Left ventricle myocardium superior (tissue), 1 donor: Measurements from ENCODE around the gene IGSF9. TPM values are rescaled to one million over a fixed set of nuclear protein-coding genes. Genes with fewer than 3 reads are reported as not detected.

Experiments used
- ATAC-seq: fragments of 200-7000 bp; cut with Tn5 transposase; one replicate; pipeline ENCODE4 v1.9.1; 2020; ENCODE audit warnings: mild to moderate bottlenecking, moderate library complexity
- DNase-seq: peaks from one replicate; pipeline ENCODE4 v3.0.0-alpha.2; 2020
- intact Hi-C: fragments of 100-400 bp; cut with micrococcal nuclease; formaldehyde crosslinking; loops from one replicate; pipeline ENCODE4 v1.11.0; 2022
- total RNA-seq: library from RNA; stranded (reverse); fragmentation: NEBNext Ultra II Directional; extraction: Animal tissue kit (Norgen Biotek cat#: 25700); gene quantifications from one replicate; pipeline ENCODE4 v1.2.1, GENCODE V29; 2021
- donor health status: DM: no; HTN: yes; CAD: no; lungs with severe emphysema.

Gene IGSF9
- total RNA-seq, 1 donor from 2014 or later, result 0.79 TPM

DNA sequence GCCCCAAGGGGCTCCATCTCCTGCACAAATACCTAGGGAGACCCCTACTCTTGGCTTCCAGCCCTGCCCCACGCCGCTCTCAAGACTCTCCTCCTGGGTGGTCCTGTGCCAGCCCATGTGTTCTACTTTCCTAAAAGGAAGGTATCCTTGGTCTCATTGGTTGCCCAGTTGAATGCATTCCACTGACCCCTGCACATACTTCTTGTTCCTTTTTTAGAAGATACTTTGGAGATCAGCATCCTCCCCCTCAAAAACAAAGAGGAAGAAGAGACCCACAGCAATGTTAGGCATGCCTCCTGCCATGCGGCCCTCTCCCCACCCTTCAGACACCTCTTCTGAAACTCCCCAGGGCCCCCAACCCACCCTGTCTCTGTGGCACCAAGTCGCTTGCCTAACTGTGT lies 4.6 kb upstream of the IGSF9 start:
- intact Hi-C loops, result no loop called here
- DNase-seq, result no peak
- ATAC-seq, result no peak

DNA sequence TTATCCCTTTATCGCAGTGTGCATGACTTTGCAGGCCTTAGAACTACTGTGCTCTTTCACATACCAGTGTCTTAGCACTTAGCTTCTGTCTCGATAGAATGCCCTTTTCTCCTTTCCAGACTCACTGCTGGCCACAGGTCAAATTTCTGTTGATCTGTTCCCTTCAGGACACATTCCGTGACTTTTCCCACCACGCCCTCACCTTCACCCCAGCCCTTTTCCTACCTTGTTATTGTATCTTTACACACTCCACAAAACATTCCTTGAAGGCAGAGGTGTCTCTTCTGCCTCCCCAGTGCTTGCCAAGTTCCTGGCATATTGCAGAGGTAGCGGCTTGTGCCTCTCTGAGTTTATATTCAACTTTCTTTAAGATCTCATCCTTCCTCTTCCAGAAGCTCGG lies 3.7 kb upstream of the IGSF9 start:
- ATAC-seq, result no peak
- intact Hi-C loops, result no loop called here
- no peak for DNase-seq

DNA sequence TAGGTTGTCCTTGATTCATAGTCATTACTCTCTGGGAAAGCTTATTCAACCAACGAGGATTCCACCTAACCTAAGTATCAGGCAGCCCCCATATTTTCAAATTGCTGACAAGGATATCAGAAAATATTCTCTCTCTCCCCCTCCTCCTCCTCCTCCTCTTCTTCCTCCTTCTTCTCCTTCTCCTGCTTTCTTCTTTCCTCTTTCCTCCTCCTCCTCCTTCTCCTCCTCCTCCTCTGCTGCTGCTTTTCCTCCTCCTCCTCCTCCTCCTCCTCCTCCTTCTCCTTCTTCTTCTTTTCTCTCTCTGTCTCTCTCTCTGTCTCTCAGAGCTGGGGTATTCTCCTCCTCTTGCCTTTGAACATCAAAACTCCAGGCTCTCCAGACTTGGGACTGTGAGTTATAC lies 2.5 kb upstream of the IGSF9 start:
- intact Hi-C loops, result no loop called here
- ATAC-seq (no peak), DNase-seq (no peak)

DNA sequence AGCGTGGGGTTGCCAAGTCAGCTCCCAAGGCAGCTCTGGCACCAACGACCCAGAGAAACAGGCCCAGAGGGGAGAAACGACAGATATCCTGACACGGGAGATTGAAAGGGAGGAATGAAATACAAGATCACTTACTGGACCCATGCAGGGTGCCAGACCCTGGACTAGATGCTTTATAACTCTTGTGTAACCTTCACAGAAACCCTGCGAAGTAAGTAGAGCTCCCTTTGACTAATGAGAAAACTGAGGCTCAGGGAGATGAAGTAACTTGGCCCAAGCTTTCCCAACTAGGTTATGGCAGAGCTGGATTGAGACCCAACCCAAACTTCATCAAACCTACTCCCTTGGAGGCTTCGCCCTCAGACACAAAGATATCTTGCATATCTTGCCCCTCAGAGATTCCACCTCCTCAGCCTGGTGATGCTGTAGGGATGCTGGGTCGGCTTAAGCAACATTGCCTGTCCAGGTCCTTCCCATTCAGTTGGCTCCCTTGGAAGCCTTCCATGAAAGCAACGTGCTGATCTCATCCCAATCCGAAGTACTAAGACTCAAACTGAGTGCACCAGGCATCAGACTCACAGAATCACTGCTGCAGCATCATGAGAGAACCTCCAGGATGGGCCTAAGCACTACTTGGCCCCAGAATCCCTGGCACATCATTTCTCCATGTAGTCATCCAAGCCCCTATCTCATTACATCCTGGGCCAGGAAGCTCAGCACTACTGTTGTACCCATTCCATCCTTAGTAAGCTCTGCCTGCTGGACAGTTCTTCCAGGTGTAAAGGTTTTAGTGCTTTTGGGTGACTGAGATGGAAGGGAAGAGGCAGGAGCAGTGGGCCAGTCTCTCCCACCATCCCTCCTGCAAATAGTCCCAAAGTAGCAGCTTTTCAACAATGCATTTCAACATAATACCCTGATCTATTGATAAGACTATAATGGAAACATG lies 1.1 kb upstream of the IGSF9 start:
- no peak for ATAC-seq
- intact Hi-C loops, result no loop called here
- no peak for DNase-seq

DNA sequence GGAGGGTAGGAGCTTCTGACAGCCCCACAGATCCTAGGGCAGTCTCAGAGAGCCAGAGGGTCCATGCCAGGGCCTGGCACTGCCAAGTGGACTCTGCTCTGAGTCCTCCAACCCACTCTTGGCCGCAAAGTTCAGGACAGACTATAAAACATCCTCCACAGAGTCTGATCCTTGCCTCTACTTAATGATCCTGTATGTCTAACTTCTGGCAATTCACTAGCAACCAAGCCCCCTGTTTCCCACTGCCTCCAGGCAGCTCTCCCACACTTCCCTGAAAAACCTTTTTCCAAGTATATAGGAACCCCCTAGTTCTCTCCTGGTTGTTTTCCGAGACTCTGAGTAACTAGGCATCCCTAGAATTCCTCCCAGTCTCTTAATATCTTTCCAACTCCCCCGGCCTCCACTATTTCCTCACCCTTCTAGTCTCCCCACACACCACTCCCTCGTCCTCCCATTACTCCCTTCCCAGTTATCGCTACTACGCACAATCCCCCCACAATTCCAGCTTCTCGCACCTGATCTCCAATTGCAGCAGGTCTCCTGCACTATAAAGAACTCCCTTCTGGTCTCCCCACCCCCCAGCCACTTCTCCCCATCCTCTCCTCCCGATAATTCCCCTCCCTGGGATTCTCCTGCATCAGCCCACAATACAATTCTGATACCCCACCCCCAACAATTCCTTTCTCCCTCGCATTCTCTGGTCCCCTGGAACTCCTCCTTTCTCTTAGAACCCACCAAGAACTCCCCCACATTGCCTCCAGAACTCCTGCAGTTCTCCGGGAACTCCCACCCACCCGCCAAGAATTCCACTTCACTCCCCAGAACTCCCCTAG lies 574 bp downstream of the IGSF9 start:
- intact Hi-C loops, result no loop called here
- no peak for ATAC-seq
- DNase-seq, result no peak

DNA sequence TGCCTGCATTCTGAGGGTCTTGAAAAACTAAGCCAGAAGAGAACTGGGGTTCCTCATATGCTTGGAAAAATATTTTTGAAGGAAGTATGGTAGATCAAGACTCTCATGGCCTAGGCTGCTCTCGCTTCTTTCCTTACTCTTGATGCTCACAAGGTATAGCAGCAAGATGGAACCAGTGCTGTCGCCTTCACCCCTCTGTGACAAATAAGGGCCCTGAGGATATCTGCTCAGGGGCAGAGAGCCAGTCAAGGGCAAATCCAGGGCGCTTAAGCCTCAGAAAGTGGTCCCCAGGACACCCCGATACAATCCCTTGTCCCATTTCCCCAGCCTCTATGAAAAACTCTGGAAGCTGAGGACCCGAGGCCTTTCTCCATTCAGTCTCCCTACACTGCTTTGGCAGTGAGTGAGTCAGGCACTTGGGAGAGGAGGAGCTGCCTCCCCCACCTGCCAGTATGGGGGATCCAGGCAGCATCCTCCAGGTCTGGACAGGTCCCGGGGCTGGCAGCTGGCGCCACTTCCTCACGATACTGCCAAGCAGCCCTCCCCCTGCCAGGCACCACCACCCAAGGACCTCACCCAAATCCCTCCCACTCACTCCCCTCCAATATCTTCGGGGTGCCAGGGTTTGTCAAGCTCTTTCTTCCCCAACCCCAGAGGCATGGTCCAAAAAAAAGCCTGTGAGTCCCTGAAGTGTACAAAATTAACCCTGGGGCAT lies 1.3 kb downstream of the IGSF9 start:
- ATAC-seq, result no peak
- intact Hi-C loops, result no loop called here
- DNase-seq, result no peak

DNA sequence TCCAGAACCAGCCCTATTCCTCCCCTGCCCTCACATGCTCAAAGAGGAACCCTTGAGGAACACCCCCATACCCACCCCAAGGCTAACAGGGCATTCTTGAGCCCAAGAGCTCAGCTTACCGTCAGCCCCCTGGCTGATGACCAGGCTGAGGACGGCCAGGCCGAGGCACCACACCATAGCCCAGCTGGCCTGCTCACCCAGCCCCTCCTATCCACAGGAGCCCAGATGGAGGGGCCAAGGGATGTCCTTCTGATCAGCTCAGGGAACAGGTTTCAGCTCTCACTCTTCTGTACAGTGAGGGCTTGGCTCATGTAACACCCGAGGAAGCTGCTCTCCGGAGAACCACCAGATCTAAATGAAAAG lies 2.2 kb downstream of the IGSF9 start:
- intact Hi-C loops, result no loop called here
- ATAC-seq (no peak), DNase-seq (no peak)

DNA sequence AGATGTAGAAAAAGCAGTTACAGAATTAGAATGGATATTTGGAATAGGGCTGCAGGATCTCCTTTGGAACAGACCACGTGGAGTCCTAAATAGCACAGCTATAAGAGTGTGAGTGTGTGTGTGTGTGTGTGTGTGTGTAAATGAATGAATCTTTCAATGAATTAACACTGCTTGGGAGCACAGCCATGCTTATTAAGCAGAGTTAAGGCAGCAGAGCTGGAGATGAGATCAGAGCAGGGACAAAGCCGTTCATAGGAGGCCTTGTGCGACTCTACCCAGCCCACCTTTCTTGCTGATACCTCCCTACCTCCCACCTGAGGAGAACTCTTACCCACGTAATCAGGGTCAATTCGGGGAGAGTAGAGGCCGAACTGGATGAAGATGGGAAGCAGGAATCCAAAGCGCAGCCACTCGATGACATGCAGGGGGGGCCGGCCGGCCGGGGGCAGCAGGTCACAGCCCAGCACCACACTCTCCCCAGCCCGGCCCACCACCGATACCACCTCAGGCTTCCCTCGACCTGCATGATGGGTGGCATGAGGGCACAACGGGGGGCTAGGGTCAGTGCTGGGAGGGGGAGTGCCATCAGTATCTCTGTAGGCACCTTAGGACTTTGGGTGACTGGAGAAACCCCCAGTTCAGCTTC lies 2.7 kb downstream of the IGSF9 start:
- no peak for DNase-seq
- intact Hi-C loops, result no loop called here
- ATAC-seq, result no peak

DNA sequence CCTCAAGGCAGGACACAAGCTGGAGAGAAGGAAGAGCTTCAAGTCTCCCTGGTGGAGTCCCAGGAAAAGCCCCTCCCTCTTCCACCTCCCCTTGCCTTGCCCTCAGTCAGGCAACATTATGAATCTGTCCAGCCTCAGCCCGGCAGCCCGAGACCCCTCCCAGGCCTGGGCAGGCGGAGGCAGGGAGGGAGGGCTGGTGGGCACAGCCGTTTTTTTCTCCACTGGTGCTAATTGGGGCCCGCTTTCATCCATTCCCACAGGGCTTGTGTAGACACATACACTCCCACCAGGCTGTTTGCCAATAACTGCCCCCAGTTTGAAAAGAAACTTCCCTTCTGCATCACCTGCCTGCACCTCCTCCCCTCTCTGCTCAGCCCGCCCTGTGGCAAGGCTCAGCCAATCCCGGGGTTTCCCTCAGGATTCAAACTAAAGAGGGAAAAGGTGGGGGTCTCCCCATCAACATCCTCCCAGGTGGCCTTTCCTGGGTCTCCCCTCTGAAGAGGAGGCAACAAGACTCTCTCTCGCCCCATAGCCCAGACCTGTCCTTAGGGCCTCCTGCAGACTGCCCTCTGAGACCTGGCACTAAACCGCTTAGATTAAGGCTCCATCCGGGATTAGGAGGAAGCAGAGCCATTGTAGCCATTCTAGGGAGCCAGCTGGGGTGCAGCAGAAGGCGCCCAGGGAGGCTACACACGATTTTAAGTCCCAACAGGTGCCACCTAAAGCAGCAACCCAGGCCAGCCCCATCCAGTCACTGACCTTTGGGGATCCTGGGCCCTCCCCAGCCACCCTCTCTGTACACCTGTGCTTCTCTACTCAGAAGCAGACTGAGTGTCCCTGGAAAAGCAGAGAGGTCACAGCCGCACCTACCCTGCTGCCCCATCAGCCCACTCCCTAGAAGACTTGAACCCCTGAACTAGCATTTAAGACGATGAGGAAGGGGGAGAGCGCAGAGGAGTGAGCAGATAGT lies 3.5 kb downstream of the IGSF9 start:
- DNase-seq (no peak), ATAC-seq (no peak)
- intact Hi-C loops, result no loop called here

DNA sequence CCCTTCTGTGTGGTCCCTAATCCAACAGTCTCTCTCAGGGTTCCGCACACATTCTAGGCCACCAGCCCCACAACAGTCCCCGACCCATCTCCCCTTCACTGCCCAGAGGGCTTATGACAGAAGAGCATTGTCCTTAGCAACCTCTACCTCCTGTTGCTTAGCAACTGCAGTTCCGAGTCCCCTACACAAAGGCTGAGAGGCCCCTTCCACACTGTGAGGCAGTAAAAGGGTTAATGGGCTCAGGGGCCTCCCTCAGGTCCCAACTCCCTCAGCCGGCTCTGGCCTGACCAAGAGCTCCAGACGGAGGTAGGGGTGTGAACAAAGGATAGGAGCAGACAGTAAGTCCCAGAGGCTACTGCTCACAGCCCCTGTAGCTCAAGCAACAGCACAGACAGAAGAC lies 4.3 kb downstream of the IGSF9 start:
- DNase-seq (no peak), ATAC-seq (no peak)
- intact Hi-C loops, result no loop called here

DNA sequence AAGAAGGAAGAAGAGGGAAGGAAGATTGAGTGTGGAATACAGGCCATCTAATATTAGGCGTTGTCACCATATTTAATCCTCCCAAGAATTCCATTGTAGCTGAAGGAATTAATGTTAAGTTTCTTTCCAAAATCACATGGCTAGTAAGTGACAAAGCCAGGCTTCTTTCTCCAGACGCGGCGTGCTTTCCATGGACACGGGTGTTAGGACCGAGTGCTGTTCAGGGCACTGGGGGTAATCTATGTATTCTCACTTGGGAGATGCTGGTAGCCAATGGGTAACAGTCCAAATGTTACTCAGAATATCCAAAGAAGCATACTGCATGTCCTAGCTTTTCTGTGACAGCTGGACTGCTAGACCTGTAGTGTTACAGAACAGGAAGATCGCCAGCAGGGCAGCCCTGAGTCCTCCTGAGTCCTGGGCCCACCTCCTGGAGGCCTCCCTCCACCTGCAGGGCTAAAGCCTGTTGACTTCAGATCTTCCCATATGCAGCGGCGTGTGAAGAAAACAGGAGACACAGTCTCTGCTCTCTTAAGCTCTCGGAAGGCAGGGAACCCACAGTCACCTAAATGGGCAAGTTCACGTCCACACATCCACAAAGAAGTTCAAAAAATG lies 5.3 kb downstream of the IGSF9 start:
- ATAC-seq (no peak), DNase-seq (no peak)
- intact Hi-C loops, result no loop called here

DNA sequence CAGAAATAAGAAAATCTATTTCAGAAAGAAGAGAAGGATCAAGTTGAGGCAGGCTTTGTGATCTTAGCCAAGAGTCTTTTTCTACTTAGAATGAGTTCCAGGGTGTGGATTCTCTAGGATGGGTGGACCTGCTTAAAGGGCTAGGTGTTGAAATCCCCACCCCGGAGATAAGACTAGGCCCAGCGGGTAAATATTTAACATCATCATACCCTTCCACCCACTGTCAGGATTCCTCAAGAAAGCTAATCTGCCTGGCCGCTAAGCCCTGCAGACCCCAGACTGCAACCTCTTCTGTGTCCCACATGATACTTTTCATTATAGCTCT lies 5.8 kb downstream of the IGSF9 start:
- intact Hi-C loops, result loop anchor here (10.0 kb wide), 1 partner anchor 65 kb away; no protein-coding TSS in a partner anchor
- no peak for DNase-seq
- no peak for ATAC-seq

DNA sequence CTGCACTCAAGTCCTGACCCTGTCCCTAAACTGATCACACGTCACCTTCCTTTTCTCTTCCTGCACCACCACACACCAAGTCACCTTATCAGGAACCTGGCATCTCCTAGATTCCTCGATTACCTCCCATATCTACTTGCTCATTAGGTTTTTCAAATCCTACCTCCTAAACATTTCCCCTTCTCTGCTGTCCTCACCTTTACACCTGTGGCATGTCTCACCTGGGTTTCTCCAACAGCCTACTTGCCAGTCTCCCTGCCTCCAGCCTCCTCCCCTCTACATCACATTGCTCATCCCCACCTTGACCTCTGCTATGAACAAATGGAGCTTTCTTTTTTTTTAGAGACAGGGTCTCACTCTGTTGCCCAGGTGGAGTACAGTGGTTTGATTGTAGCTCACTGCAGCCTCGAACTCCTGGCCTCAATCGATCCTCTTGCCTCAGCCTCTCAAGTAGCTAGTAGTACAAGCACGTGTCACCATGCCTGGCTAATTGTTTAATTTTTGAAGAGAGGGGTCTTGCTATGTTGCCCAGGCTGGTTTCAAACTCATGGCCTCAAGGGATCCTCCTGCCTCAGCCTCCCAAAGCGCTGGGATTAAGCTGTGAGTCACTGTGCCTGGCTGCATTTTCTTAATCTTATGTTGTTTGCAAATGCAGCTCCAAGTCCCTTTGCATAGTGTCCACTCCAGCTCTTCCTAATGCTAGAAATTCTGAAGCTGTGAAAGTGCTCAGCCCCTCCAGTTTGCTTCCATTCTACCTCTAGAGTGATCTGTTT lies 6.3 kb downstream of the IGSF9 start:
- DNase-seq (no peak), ATAC-seq (no peak)
- intact Hi-C loops, result loop anchor here (10.0 kb wide), 1 partner anchor 66 kb away; no protein-coding TSS in a partner anchor

DNA sequence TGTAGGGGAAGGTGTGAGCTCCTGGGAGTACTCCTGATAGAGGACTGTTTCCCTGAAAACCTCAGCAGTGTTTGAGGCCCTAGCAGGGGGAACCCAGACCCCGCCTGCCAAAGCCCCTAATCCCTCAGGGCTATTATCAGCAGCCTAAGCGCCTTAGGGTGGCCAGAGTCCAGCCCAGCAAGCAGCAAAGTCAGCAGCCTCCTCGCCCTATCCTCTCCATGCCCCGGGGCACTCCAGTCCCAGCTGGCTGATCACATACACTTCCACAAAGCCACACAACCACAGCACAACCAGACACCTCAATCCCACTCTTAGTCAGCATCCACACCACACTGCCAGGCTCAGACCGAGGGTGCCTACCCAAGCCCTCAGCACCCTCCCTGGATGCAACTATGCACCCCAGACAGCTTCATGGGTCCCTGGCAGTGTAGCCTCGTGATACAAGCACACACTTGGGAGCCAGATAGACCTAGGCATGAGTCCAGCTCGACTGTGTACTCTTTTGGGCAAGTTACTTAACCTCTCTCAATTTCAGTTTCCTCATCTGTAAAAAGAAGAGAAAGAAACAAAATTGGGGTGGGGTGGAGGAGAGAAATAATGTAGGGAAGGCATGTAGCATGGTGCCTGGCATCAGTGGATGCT lies 7.1 kb downstream of the IGSF9 start:
- DNase-seq (no peak), ATAC-seq (no peak)
- intact Hi-C loops, result loop anchor here (10.0 kb wide), 1 partner anchor 66 kb away; no protein-coding TSS in a partner anchor

DNA sequence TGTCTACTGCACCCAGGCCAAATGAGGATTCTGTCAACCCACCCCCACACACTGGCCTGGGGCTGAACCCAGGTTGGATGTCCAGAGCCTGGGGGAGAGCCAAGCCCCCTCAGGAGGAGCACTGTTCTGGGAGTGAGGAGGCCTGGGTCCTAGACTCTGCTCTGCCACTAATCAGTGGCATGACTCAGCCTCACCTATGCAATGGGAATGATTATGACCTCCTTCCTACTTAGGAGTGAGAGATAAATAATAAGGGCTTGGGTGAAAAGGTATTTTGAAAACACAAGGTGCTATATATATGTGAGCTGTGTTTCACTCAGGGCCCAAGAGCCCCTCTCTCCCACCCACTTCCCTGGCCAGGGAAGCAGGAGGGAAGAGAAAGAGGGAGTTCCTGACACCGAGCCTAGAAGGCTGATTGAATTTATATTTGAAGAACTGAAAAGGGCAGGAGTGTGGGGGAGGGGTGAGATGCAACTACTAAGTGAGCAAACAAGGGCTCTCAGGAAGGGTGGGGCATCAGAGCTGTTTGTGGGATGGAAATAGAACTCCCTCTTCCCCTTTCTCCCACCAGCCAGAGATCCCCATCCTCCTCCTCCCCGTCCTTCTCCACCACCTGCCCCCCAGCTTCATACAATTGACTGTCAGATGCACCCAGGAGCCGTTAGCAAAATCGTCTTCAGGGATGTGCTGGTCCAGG lies 8.2 kb downstream of the IGSF9 start:
- DNase-seq (no peak), ATAC-seq (no peak)
- intact Hi-C loops, result loop anchor here (10.0 kb wide), 1 partner anchor 68 kb away; no protein-coding TSS in a partner anchor
